ENCODE measurements around the gene PRR20D. TPM values are rescaled to one million over a fixed set of nuclear protein-coding genes. Genes with fewer than 3 reads are reported as not detected.
"Not testable (repeated sequence)": the region's sequence is repeated elsewhere in the genome, so short reads cannot be mapped to it uniquely, and the experiment has no call there.

The PRR20D gene
- total and polyA plus RNA-seq, 2 of the 13 experiments (the other 11 are each of a cell fraction or from before 2014, with no cell fraction given), result not detected

DNA sequence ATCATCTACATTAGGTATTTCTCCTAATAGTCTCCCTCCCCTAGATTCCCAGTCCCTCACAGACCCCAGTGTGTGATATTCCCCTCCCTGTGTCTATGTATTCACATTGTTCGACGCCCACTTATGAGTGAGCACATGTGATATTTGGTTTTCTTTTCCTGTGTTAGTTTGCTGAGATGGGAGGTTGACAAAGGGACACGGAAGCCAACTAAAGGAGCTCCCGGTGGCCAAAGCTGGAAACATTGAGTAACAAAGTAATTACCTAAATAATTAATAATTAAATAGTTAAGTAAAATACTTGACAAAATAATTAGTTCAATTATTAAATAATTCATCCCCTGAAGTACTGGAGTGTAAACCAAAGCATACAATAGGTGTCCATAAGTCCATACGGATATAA, 21.4 kb upstream of the PRR20D start (continued):
- TF ChIP-seq ETV5 (CRISPR knock-in tag; IDR thresholded peaks at IDR 0.05; ENCODE audit: borderline replicate concordance), result no peak
- no peak for TF ChIP-seq SRF (IDR thresholded peaks at IDR 0.05; ENCODE audit: low read depth, low read length)
- TF ChIP-seq, protein P1, sequence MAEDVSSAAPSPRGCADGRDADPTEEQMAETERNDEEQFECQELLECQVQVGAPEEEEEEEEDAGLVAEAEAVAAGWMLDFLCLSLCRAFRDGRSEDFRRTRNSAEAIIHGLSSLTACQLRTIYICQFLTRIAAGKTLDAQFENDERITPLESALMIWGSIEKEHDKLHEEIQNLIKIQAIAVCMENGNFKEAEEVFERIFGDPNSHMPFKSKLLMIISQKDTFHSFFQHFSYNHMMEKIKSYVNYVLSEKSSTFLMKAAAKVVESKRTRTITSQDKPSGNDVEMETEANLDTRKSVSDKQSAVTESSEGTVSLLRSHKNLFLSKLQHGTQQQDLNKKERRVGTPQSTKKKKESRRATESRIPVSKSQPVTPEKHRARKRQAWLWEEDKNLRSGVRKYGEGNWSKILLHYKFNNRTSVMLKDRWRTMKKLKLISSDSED (CRISPR knock-in tag; IDR thresholded peaks at IDR 0.05), result no peak
- TF ChIP-seq, protein P2, sequence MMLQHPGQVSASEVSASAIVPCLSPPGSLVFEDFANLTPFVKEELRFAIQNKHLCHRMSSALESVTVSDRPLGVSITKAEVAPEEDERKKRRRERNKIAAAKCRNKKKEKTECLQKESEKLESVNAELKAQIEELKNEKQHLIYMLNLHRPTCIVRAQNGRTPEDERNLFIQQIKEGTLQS (CRISPR knock-in tag; IDR thresholded peaks at IDR 0.05), result no peak
- no peak for TF ChIP-seq ZNF670 (CRISPR knock-in tag; IDR thresholded peaks at IDR 0.05; ENCODE audit: borderline replicate concordance)
- TF ChIP-seq GFI1 (CRISPR knock-in tag; IDR thresholded peaks at IDR 0.05; ENCODE audit: borderline replicate concordance), result no peak

DNA sequence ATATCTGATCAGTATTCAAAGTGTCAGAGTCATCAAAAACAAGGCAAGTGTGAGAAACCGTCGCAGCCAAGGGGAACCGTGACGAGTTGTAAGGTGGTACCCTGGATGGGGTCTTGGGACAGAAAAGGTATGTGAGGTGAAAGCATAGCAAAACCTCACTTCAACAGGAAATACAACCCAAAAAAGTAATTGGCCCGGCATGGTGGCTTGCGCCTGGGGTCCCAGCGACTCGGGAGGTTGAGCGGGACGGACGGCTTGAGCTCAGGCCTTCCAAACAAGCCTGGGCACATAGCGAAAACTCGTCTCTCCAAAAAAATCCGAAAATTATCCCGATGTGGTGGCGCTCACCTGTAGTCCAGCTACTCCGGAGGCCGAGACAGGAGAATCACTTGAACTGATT, 20.7 kb upstream of the PRR20D start:
- H2AFZ ChIP-seq (ENCODE audit: low read length); intact Hi-C loops (cut with micrococcal nuclease; ENCODE audit: unreplicated experiment); H3K27me3 ChIP-seq (ENCODE audit: control insufficient read depth in 1 of 2, insufficient read depth in 2 of 2, low read length in 2 of 2); H3K9ac ChIP-seq (ENCODE audit: insufficient read depth, low read depth, low read length); in situ Hi-C loops (cut with HindIII; ENCODE audit: extremely low pct_ligation_motif_present, low pct_unique_long_range_greater_than_20kb); DNase-seq (ENCODE audit: low spot score); H3K4me2 ChIP-seq (ENCODE audit: low read depth, low read length); POLR2A ChIA-PET; BruUV-seq (replicated peaks); H4K20me1 ChIP-seq (ENCODE audit: insufficient read depth, low read length); CTCF ChIA-PET (ENCODE audit: low intra/inter-chr PET ratio, low total read pairs); H3K27ac ChIP-seq (ENCODE audit: extremely low read length, insufficient read depth, low read length); H3K79me2 ChIP-seq (ENCODE audit: insufficient read depth, low read length); ATAC-seq; H3K4me1 ChIP-seq (ENCODE audit: insufficient read depth, low read length); H3K4me3 ChIP-seq (replicated peaks in 1 of 3; ENCODE audit: insufficient read depth in 1 of 3, low read depth in 2 of 3, low read length in 3 of 3); FAIRE-seq; H3K36me3 ChIP-seq (replicated peaks in 1 of 2; ENCODE audit: control insufficient read depth in 1 of 2, insufficient read depth in 2 of 2, low read length in 2 of 2): not testable (repeated sequence)
- H3K9me3 ChIP-seq (ENCODE audit: low read length), result peaks cover 30% of the 10 kb centered on the region
- WGBS (ENCODE audit: low lambda C conversion rate), result 95% methylated on average over 8 of the region's 18 CpGs

DNA sequence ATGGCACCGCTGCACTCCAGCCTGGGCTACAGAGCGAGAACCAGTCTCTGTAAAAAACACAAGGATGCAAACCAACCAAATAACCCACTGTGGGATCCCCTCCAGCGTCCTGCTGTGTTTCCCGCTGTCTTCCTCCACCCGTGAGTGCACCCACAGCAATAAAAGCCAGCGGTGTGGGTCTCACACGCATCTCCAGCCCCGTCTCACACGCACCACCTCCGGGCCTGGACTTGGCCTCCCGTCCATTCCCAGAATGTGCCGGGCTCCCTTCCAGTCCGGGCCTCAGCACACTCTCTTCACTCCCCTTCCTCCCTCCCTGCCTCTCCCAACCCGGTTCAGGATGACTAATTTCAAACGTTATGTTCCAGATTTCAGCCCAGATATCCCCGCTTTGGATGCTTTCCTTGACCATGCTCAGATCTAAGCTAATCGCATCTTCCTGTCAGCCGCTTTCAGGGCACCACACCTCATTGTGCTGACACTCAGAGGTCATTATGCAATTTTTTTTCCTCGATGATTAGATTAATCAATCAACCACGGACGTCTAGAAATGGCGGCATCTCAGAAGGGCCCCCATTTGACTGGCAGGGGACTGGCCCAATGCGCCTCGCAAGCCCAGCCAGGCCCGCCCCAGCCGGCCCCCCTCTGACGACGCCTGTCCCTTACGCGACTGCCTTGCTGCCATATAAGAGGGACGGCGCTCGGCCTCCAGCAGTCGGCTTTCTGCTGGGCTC, 20.0 kb upstream of the PRR20D start, which contains the start of gene PRR20A:
TSS of gene PRR20A (plus strand) at position 684 of the 734 bp plus-strand sequence. CDS start 387 bp downstream, outside the sequence.
- H3K27ac ChIP-seq (ENCODE audit: extremely low read length, insufficient read depth, low read length); H3K4me3 ChIP-seq (replicated peaks in 1 of 3; ENCODE audit: insufficient read depth in 1 of 3, low read depth in 2 of 3, low read length in 3 of 3); H3K4me2 ChIP-seq (ENCODE audit: low read depth, low read length); CTCF ChIA-PET (ENCODE audit: low intra/inter-chr PET ratio, low total read pairs); in situ Hi-C loops (cut with HindIII; ENCODE audit: extremely low pct_ligation_motif_present, low pct_unique_long_range_greater_than_20kb); intact Hi-C loops (cut with micrococcal nuclease; ENCODE audit: unreplicated experiment); H3K9ac ChIP-seq (ENCODE audit: insufficient read depth, low read depth, low read length); H4K20me1 ChIP-seq (ENCODE audit: insufficient read depth, low read length); H3K36me3 ChIP-seq (replicated peaks in 1 of 2; ENCODE audit: control insufficient read depth in 1 of 2, insufficient read depth in 2 of 2, low read length in 2 of 2); BruUV-seq (replicated peaks); H3K79me2 ChIP-seq (ENCODE audit: insufficient read depth, low read length); H2AFZ ChIP-seq (ENCODE audit: low read length); FAIRE-seq; ATAC-seq; POLR2A ChIA-PET; DNase-seq (ENCODE audit: low spot score); H3K4me1 ChIP-seq (ENCODE audit: insufficient read depth, low read length); H3K27me3 ChIP-seq (ENCODE audit: control insufficient read depth in 1 of 2, insufficient read depth in 2 of 2, low read length in 2 of 2): not testable (repeated sequence)
- 89% methylated on average over 11 of the region's 34 CpGs for WGBS (ENCODE audit: low lambda C conversion rate)
- peaks cover 26% of the 10 kb centered on the region for H3K9me3 ChIP-seq (ENCODE audit: low read length)

DNA sequence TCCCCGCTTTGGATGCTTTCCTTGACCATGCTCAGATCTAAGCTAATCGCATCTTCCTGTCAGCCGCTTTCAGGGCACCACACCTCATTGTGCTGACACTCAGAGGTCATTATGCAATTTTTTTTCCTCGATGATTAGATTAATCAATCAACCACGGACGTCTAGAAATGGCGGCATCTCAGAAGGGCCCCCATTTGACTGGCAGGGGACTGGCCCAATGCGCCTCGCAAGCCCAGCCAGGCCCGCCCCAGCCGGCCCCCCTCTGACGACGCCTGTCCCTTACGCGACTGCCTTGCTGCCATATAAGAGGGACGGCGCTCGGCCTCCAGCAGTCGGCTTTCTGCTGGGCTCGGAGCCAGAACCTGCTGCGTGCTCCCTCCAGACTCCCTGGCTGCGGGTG, 13.2 kb upstream of the PRR20D start, which contains the start of gene PRR20B:
TSS of gene PRR20B (plus strand) at position 301 of the 400 bp plus-strand sequence. CDS start 387 bp downstream, outside the sequence.
- H3K4me1 ChIP-seq (ENCODE audit: insufficient read depth, low read length); H4K20me1 ChIP-seq (ENCODE audit: insufficient read depth, low read length); in situ Hi-C loops (cut with HindIII; ENCODE audit: extremely low pct_ligation_motif_present, low pct_unique_long_range_greater_than_20kb); H3K4me2 ChIP-seq (ENCODE audit: low read depth, low read length); H3K27me3 ChIP-seq (ENCODE audit: control insufficient read depth in 1 of 2, insufficient read depth in 2 of 2, low read length in 2 of 2); BruUV-seq (replicated peaks); ATAC-seq; DNase-seq (ENCODE audit: low spot score); H3K9me3 ChIP-seq (ENCODE audit: low read length); H3K79me2 ChIP-seq (ENCODE audit: insufficient read depth, low read length); H3K4me3 ChIP-seq (replicated peaks in 1 of 3; ENCODE audit: insufficient read depth in 1 of 3, low read depth in 2 of 3, low read length in 3 of 3); H3K36me3 ChIP-seq (replicated peaks in 1 of 2; ENCODE audit: control insufficient read depth in 1 of 2, insufficient read depth in 2 of 2, low read length in 2 of 2); H2AFZ ChIP-seq (ENCODE audit: low read length); H3K9ac ChIP-seq (ENCODE audit: insufficient read depth, low read depth, low read length); FAIRE-seq; CTCF ChIA-PET (ENCODE audit: low intra/inter-chr PET ratio, low total read pairs); POLR2A ChIA-PET; intact Hi-C loops (cut with micrococcal nuclease; ENCODE audit: unreplicated experiment); H3K27ac ChIP-seq (ENCODE audit: extremely low read length, insufficient read depth, low read length): not testable (repeated sequence)
- no CpG with 5 or more reads among the region's 22 CpGs for WGBS (ENCODE audit: low lambda C conversion rate)

Measured in HepG2 (cell line).